GM18858 (cell line): ENCODE data around the gene PPHLN1.

Experiments
- ATAC-seq: cut with Tn5 transposase; IDR thresholded peaks from one replicate; pipeline ENCODE4 v1.9.1; 2021; ENCODE audit not compliant: unreplicated experiment

Gene PPHLN1

GRCh38 chr12:42325653-42326474, at the start of gene PPHLN1, which contains the start of gene ZCRB1:
Gene PPHLN1, plus strand, starts transcription at chr12:42326167. Its CDS starts 9,736 bp downstream, at chr12:42335903.
Gene ZCRB1, minus strand, starts transcription at chr12:42326094. Its CDS starts 1,992 bp downstream, at chr12:42324102.
- peak; percentile 81 for ATAC-seq

GRCh38 chr12:42277396-42278127, 48.4 kb upstream of the PPHLN1 start:
- ATAC-seq: no peak

- no peak for ATAC-seq
Measured at GRCh38 chr12:42278128-42278510, 47.8 kb upstream of the PPHLN1 start.

GRCh38 chr12:42281278-42281677, 44.7 kb upstream of the PPHLN1 start:
- no peak for ATAC-seq

DNA sequence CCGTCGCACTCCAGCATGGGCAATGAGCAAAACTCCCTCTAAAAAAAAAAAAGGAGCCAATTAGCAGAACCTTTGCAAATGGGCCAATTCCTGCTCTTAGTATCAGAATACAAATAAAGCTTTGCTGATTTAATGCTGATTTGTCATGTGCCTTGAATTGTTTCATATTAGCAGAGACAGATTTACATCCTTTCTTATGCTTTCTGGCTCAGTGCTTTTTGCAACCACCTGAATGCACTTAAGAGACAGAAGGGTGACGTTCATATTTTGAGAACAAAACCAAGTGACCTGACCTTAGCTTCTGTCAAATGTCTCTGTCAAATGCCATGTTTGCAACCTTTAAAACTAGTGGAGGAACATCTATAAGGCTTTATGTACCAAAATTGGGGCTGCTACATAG, 44.1 kb upstream of the PPHLN1 start:
- no peak for ATAC-seq

- ATAC-seq: no peak
Measured at GRCh38 chr12:42282294-42282693, 43.7 kb upstream of the PPHLN1 start.

- ATAC-seq: no peak
Measured at GRCh38 chr12:42283739-42284138, 42.2 kb upstream of the PPHLN1 start.

DNA sequence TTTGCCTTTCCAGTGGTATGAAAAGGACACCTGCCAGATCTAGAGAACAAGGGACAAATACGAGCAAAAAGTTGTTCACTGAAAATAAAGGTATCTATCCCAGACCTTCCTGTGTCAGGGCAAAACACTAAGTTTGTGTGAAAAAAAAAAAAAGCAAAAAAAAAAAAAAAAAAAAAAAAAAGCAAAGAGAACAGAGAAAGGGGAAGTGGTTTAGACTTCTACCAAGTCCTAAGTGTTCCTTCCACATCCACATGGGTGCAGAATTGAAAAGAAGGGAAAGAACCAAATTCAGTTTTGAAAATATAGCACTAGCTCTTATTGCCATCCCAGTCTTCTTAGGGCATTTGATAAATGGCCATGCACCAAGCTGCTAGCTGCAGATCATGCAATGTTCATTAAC, 41.8 kb upstream of the PPHLN1 start:
- ATAC-seq: peak; percentile 64

- ATAC-seq: no peak
Measured at GRCh38 chr12:42284876-42285275, 41.1 kb upstream of the PPHLN1 start.

GRCh38 chr12:42285431-42285830, 40.5 kb upstream of the PPHLN1 start:
- no peak for ATAC-seq

- ATAC-seq: no peak
Measured at GRCh38 chr12:42286741-42287140, 39.2 kb upstream of the PPHLN1 start.

GRCh38 chr12:42288544-42288943, 37.4 kb upstream of the PPHLN1 start:
- no peak for ATAC-seq

GRCh38 chr12:42291680-42292079, 34.3 kb upstream of the PPHLN1 start:
- no peak for ATAC-seq

DNA sequence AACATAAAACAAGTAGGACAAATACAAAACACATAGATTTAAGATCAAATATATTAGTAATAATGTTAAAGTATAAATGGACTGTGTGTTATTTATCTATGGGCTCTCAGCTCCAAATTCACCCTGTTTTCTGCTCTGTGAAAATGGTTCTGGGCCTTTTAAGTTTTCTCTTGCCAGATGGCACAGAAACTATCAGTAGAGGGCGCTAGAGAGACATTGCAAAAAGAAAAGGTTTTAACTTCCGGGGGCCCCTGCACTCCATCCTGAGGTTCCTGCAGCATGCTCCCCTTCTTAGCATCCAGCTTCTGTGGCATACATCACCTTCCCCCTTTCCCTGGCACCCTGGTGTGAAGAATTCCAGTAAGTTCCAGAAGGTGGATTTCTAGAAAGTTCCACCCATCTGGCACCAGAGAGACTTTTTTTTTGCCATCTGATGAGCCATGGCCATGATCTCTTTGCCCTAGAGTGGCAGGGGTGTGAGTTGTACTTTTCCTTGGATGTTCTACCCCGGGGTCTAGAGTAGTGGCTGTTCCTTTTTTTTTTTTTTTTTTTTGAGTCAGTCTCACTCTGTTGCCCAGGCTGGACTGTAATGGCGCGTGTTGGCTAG, 29.4 kb upstream of the PPHLN1 start:
- no peak for ATAC-seq

GRCh38 chr12:42298887-42299286, 27.1 kb upstream of the PPHLN1 start:
- no peak for ATAC-seq

- ATAC-seq: peak; percentile 83
Measured at GRCh38 chr12:42299392-42300308, 26.3 kb upstream of the PPHLN1 start.

GRCh38 chr12:42306297-42306696, 19.7 kb upstream of the PPHLN1 start:
- no peak for ATAC-seq

DNA sequence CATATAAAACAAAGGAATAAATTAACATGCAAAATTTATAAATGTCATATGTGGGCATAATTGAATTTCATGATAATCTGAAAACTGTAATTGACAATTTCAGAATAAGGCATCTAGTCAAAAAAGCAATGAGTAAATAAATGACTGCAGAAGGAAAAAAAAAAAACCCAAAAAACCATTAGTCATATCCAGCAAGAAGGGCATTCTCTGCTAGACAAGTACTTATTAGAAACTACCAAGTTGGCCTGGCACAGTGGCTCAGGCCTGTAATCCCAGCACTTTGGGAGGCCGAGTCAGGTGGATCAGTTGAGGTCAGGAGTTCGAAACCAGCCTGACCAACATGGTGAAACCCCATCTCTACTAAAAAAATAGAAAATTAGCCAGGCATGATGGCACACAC, 17.6 kb upstream of the PPHLN1 start:
- no peak for ATAC-seq

GRCh38 chr12:42309996-42310395, 16.0 kb upstream of the PPHLN1 start:
- ATAC-seq: no peak

DNA sequence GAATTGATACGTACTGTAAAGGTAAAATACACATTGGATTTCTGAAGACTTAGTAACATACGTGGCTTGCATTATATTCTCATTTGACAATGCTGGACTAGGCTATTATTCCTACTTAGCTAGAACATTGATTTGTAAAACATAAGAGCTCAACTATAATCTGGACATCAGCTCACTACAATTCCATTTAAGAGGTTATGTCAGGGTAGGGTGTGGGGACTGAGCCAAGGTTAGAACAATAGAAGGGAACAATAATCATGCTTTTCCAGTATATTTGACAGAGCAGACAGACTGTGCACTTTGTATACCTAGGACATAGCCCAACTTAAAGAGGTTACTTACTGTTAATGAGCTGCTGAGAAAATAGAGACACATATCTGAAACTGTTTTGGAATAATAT, 10.9 kb upstream of the PPHLN1 start:
- ATAC-seq: no peak

GRCh38 chr12:42320796-42321195, 5.2 kb upstream of the PPHLN1 start:
- no peak for ATAC-seq
